Measurements from ENCODE around the gene GUCY2C. TPM values are rescaled to one million over a fixed set of nuclear protein-coding genes. Genes with fewer than 3 reads are reported as not detected.

GUCY2C gene
- total and polyA plus RNA-seq, 10 of the 15 experiments (the other 5 are each of a cell fraction or from before 2014, with no cell fraction given): 0.08 to 0.60 (median 0.17) TPM

DNA sequence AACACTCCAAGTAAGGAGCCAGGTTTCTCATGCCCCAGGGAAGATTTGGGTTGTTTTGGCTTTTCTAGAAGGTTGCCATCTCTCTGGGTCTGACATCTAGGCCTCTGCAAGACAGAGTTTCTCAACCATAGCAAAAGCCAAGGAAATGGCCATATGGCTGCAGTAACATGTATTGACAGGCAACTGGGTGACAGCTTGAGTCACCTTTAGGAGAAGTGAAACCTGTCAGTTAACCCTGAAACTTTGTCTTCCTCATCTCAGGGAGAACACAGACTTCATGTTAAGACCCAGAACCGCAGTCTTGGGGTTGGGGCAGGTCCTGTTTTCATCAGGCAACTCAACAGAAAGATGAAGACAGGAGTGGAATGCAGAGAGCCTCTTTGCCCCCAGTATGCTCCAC lies 82.7 kb downstream of the GUCY2C start (continued):
- TF ChIP-seq, protein P1, sequence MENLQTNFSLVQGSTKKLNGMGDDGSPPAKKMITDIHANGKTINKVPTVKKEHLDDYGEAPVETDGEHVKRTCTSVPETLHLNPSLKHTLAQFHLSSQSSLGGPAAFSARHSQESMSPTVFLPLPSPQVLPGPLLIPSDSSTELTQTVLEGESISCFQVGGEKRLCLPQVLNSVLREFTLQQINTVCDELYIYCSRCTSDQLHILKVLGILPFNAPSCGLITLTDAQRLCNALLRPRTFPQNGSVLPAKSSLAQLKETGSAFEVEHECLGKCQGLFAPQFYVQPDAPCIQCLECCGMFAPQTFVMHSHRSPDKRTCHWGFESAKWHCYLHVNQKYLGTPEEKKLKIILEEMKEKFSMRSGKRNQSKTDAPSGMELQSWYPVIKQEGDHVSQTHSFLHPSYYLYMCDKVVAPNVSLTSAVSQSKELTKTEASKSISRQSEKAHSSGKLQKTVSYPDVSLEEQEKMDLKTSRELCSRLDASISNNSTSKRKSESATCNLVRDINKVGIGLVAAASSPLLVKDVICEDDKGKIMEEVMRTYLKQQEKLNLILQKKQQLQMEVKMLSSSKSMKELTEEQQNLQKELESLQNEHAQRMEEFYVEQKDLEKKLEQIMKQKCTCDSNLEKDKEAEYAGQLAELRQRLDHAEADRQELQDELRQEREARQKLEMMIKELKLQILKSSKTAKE (IDR thresholded peaks at IDR 0.05; ENCODE audit: low read depth, poor library complexity, severe bottlenecking): peak; percentile 93
- TF ChIP-seq BHLHE40 (IDR thresholded peaks at IDR 0.05; ENCODE audit: borderline replicate concordance in 1 of 2, low read depth in 2 of 2, low read length in 1 of 2) (peak; percentile 25 to 56; a peak in 2 of 4 replicates), SIX5 (IDR thresholded peaks at IDR 0.05; ENCODE audit: low read depth, low read length, severe bottlenecking) (peak; percentile 24), HDGF (IDR thresholded peaks at IDR 0.05) (no peak), HDAC2 (IDR thresholded peaks at IDR 0.05) (no peak), YBX1 (IDR thresholded peaks at IDR 0.05) (no peak), ZNF622 (IDR thresholded peaks at IDR 0.05) (no peak), TBL1XR1 (IDR thresholded peaks at IDR 0.05; ENCODE audit: low read depth, low read length) (peak; percentile 44; the same call in 1 of the 2 replicates), IRF4 (IDR thresholded peaks at IDR 0.05; ENCODE audit: low read depth, low read length) (peak; percentile 98), SP1 (IDR thresholded peaks at IDR 0.05; ENCODE audit: low read depth, low read length) (peak; percentile 63), ELK1 (IDR thresholded peaks at IDR 0.05; ENCODE audit: low read depth, low read length) (no peak), ESRRA (IDR thresholded peaks at IDR 0.05; ENCODE audit: low read length) (no peak), E2F8 (IDR thresholded peaks at IDR 0.05; ENCODE audit: low read depth, partially characterized antibody) (no peak), BMI1 (IDR thresholded peaks at IDR 0.05; ENCODE audit: borderline replicate concordance) (peak; percentile 61; the same call in 1 of the 2 replicates), TCF3 (IDR thresholded peaks at IDR 0.05; ENCODE audit: borderline replicate concordance, insufficient read depth, low read depth, low read length) (peak; percentile 92), ETV6 (conservative IDR thresholded peaks at IDR 0.05 in 1 of 2, IDR thresholded peaks at IDR 0.05 in 1 of 2; ENCODE audit: borderline replicate concordance in 1 of 2, low read depth in 1 of 2) (peak in 1 of 2 experiments; percentile 97; a peak in 2 of 4 replicates), NR2C2 (IDR thresholded peaks at IDR 0.05; ENCODE audit: borderline replicate concordance, control insufficient read depth, insufficient read length, low read depth) (no peak), TCF12 (IDR thresholded peaks at IDR 0.05; ENCODE audit: low read depth, low read length) (peak; percentile 96), TCF7 (IDR thresholded peaks at IDR 0.05; ENCODE audit: borderline replicate concordance) (peak; percentile 10; the same call in 1 of the 2 replicates), POU2F2 (IDR thresholded peaks at IDR 0.05; ENCODE audit: borderline replicate concordance, low read depth, low read length) (peak; percentile 77; the same call in 1 of the 3 replicates), RCOR1 (conservative IDR thresholded peaks at IDR 0.05; ENCODE audit: low read depth, low read length) (peak; percentile 92; the same call in 1 of the 2 replicates), KDM1A (IDR thresholded peaks at IDR 0.05; ENCODE audit: borderline replicate concordance) (no peak), ZNF217 (IDR thresholded peaks at IDR 0.05) (peak; percentile 81; the same call in 1 of the 2 replicates), JUNB (IDR thresholded peaks at IDR 0.05) (peak; percentile 89), RAD51 (IDR thresholded peaks at IDR 0.05) (peak; percentile 17; the same call in 1 of the 2 replicates)
- TF ChIP-seq, protein P2, sequence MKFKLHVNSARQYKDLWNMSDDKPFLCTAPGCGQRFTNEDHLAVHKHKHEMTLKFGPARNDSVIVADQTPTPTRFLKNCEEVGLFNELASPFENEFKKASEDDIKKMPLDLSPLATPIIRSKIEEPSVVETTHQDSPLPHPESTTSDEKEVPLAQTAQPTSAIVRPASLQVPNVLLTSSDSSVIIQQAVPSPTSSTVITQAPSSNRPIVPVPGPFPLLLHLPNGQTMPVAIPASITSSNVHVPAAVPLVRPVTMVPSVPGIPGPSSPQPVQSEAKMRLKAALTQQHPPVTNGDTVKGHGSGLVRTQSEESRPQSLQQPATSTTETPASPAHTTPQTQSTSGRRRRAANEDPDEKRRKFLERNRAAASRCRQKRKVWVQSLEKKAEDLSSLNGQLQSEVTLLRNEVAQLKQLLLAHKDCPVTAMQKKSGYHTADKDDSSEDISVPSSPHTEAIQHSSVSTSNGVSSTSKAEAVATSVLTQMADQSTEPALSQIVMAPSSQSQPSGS (IDR thresholded peaks at IDR 0.05; ENCODE audit: low read length): peak; percentile 89

Data from GM12878 (cell line).